Keratinocyte (primary cell): ENCODE data around the gene AXIN1. TPM values are rescaled to one million over a fixed set of nuclear protein-coding genes. Genes with fewer than 3 reads are reported as not detected.

Experiments used
- DNase-seq: peaks from one replicate; pipeline ENCODE4 v3.0.0-alpha.2; 2011; ENCODE audit warnings: low read depth, missing footprints, low spot score
- FAIRE-seq: peaks from 2 replicates; lab custom pipeline; 2011; peaks lifted over from hg19 to GRCh38; lab: Jason Lieb, UNC
- H2AFZ ChIP-seq: 2 replicates; pipeline ENCODE4 v1.6.0; 2012; ENCODE audit warnings: low read length, control low read depth, inconsistent platforms; ENCODE audit not compliant: control insufficient read depth
- H3K27ac ChIP-seq: 2 replicates; pipeline ENCODE4 v1.5.1; 2011; ENCODE audit warnings: low read length; ENCODE audit not compliant: control insufficient read depth, insufficient read depth
- H3K27me3 ChIP-seq: 3 replicates; pipeline ENCODE4 v1.6.0; 2011; ENCODE audit warnings: low read length; ENCODE audit not compliant: control insufficient read depth, insufficient read depth; ENCODE audit errors: extremely low read depth
- H3K36me3 ChIP-seq, 2 experiments: 2 replicates in 1 of 2; 3 replicates in 1 of 2; pipeline ENCODE4 v1.5.1; 2011; ENCODE audit warnings: low read length in 2 of 2, mild to moderate bottlenecking in 1 of 2; ENCODE audit not compliant: control insufficient read depth in 2 of 2, insufficient read depth in 2 of 2; ENCODE audit errors: extremely low read depth in 1 of 2
- H3K4me1 ChIP-seq: 3 replicates; pipeline ENCODE4 v1.5.1; 2011; ENCODE audit warnings: low read length; ENCODE audit not compliant: control insufficient read depth, insufficient read depth; ENCODE audit errors: extremely low read depth
- H3K4me2 ChIP-seq: 3 replicates; pipeline ENCODE4 v1.6.0; 2011; ENCODE audit warnings: low read depth, low read length; ENCODE audit not compliant: control insufficient read depth, insufficient read depth; ENCODE audit errors: extremely low read depth
- H3K4me3 ChIP-seq, 3 experiments: fragments of 200-600 bp in 1 of 3; sonication (generic) in 1 of 3; 2 replicates in 2 of 3; 3 replicates in 1 of 3; pipeline ENCODE4 v1.5.1; 2011 to 2016; ENCODE audit warnings: low read length in 3 of 3, mild to moderate bottlenecking in 3 of 3, control low read depth in 2 of 3, inconsistent platforms in 1 of 3, low read depth in 1 of 3, mixed read lengths in 1 of 3, mixed run types in 1 of 3, moderate library complexity in 1 of 3; ENCODE audit not compliant: control insufficient read depth in 2 of 3, insufficient read depth in 2 of 3; ENCODE audit errors: extremely low read depth in 1 of 3
- H3K79me2 ChIP-seq: 2 replicates; pipeline ENCODE4 v1.6.0; 2012; ENCODE audit warnings: low read length; ENCODE audit not compliant: control insufficient read depth, insufficient read depth
- H3K9ac ChIP-seq: 3 replicates; pipeline ENCODE4 v1.6.0; 2011; ENCODE audit warnings: low read length; ENCODE audit not compliant: control insufficient read depth, insufficient read depth; ENCODE audit errors: extremely low read depth
- H3K9me1 ChIP-seq: 3 replicates; pipeline ENCODE4 v1.6.0; 2011; ENCODE audit warnings: low read length; ENCODE audit not compliant: control insufficient read depth, insufficient read depth; ENCODE audit errors: extremely low read depth
- H3K9me3 ChIP-seq: 2 replicates; pipeline ENCODE4 v1.5.1; 2012; ENCODE audit warnings: low read depth, low read length; ENCODE audit not compliant: control insufficient read depth
- H4K20me1 ChIP-seq: 3 replicates; pipeline ENCODE4 v1.6.0; 2011; ENCODE audit warnings: low read length; ENCODE audit not compliant: control insufficient read depth, insufficient read depth; ENCODE audit errors: extremely low read depth
- EZH2 ChIP-seq: IDR thresholded peaks from one replicate; pipeline ENCODE4 v1.6.1; 2012; ENCODE audit warnings: inconsistent platforms, mild to moderate bottlenecking, low read length, moderate library complexity
- dilution Hi-C: fragments of 300-500 bp; cut with MboI; formaldehyde crosslinking; loops from one replicate; pipeline ENCODE4 v1.7.0; 2020; ENCODE audit warnings: low sequenced_read_pairs; ENCODE audit not compliant: extremely low pct_ligation_motif_present
- polyA plus RNA-seq, 5 experiments: library from polyadenylated mRNA; depleted of rRNA in 3 of 5; stranded (reverse) in 3 of 5; stranded (forward) in 1 of 5; unstranded in 1 of 5; fragments of >200 nt; gene quantifications; 1 replicate in 1 of 5; 2 replicates in 3 of 5; 3 replicates in 1 of 5; pipeline versions ENCODE4 v1.2.1 to v1.2.3, GENCODE V29; 2011 to 2012; ENCODE audit warnings: missing spikeins in 2 of 5, low read depth in 1 of 5, low replicate concordance in 1 of 5
- TF ChIP-seq, protein P1 (sequence below), 3 experiments: IDR thresholded peaks in 1 of 3; conservative IDR thresholded peaks in 1 of 3; optimal IDR thresholded peaks in 1 of 3; 2 replicates in 2 of 3; 3 replicates in 1 of 3; pipeline versions ENCODE3 to v1.5.1; 2011; ENCODE audit warnings: low read length in 3 of 3, mild to moderate bottlenecking in 3 of 3, moderate library complexity in 2 of 3, control low read depth in 1 of 3, inconsistent platforms in 1 of 3; ENCODE audit not compliant: insufficient read depth in 2 of 3; ENCODE audit errors: extremely low read depth in 1 of 3

Gene AXIN1
- polyA plus RNA-seq, 1 donor (not counting 4 experiments of a cell fraction or from before 2014, with no cell fraction given) = 8.8 TPM

- Histone ChIP-seq H3K9me1 (no peaks in the 10 kb centered on the region), H3K9me3 (no peaks in the 10 kb centered on the region), H3K4me3 (no peak overlapping the region), H4K20me1 (no peaks in the 10 kb centered on the region), H3K79me2 (peaks cover 2% of the 10 kb centered on the region), H3K4me2 (no peak overlapping the region), H3K27me3 (no peaks in the 10 kb centered on the region), H2AFZ (no peak overlapping the region), H3K36me3 (peaks cover 0 to 2% of the 10 kb centered on the region in 2 experiments), H3K27ac (no peak overlapping the region), H3K9ac (no peak overlapping the region), H3K4me1 (no peaks in the 10 kb centered on the region)
- dilution Hi-C loops = no loop called here
- DNase-seq (no peak), FAIRE-seq (no peak)
- TF ChIP-seq, protein P1, sequence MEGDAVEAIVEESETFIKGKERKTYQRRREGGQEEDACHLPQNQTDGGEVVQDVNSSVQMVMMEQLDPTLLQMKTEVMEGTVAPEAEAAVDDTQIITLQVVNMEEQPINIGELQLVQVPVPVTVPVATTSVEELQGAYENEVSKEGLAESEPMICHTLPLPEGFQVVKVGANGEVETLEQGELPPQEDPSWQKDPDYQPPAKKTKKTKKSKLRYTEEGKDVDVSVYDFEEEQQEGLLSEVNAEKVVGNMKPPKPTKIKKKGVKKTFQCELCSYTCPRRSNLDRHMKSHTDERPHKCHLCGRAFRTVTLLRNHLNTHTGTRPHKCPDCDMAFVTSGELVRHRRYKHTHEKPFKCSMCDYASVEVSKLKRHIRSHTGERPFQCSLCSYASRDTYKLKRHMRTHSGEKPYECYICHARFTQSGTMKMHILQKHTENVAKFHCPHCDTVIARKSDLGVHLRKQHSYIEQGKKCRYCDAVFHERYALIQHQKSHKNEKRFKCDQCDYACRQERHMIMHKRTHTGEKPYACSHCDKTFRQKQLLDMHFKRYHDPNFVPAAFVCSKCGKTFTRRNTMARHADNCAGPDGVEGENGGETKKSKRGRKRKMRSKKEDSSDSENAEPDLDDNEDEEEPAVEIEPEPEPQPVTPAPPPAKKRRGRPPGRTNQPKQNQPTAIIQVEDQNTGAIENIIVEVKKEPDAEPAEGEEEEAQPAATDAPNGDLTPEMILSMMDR (optimal IDR thresholded peaks at IDR 0.05 in 1 of 3, IDR thresholded peaks at IDR 0.05 in 1 of 3, conservative IDR thresholded peaks at IDR 0.05 in 1 of 3; ENCODE audit: extremely low read depth in 1 of 3, insufficient read depth in 2 of 3, low read length in 3 of 3) = no peak
- TF ChIP-seq EZH2 = no peak
These were observed 109.2 kb downstream of the AXIN1 start for GRCh38 chr16:243348-243747.

DNA sequence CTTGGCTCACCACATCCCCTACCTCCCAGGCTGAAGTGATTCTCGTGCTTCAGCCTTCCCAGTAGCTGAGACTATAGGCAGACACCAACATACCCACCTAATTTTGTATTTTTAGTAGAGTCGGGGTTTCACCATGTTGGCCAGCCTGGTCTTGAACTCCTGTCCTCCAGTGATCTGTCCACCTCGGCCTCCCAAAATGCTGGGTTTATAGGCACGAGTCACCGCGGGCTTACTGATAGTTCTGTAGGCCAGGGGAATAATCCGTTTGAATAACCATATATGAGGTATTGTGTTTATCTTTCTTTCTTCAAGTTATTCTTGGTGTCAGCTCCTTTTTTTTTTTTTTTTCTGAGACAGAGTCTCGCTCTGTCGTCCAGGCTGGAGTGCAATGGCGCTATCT lies 110.2 kb downstream of the AXIN1 start:
- Histone ChIP-seq H3K9me1 (no peaks in the 10 kb centered on the region), H4K20me1 (no peaks in the 10 kb centered on the region), H3K4me3 (no peak overlapping the region), H3K9ac (no peak overlapping the region), H3K27me3 (no peaks in the 10 kb centered on the region), H3K79me2 (peaks cover 2% of the 10 kb centered on the region), H3K27ac (no peak overlapping the region), H3K4me1 (no peaks in the 10 kb centered on the region), H2AFZ (no peak overlapping the region), H3K4me2 (no peak overlapping the region), H3K36me3 (peaks cover 0 to 3% of the 10 kb centered on the region in 2 experiments), H3K9me3 (no peaks in the 10 kb centered on the region)
- dilution Hi-C loops = no loop called here
- TF ChIP-seq EZH2 = no peak
- DNase-seq (no peak), FAIRE-seq (no peak)

DNA sequence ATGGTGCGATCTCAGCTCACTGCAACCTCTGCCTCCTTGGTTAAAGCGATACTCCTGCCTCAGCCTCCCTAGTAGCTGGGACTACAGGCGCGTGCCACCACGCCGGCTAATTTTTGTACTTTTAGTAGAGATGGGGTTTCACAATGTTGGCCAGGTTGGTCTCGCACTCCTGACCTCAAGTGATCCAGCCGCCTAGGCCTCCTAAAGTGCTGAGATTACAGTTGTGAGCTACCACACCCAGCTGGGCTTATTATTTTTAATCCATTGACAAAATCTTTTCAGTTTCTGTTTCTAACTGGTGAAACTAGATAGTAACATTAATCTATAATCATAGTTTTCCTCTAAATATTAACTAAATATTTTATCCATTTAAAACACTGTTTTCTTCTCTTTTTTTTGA lies 112.0 kb downstream of the AXIN1 start:
- H3K79me2 ChIP-seq = peaks cover 2% of the 10 kb centered on the region
- H2AFZ ChIP-seq = no peak overlapping the region
- H4K20me1 ChIP-seq = no peaks in the 10 kb centered on the region
- H3K9ac ChIP-seq = no peak overlapping the region
- peaks cover 0 to 3% of the 10 kb centered on the region in 2 experiments for H3K36me3 ChIP-seq
- H3K4me2 ChIP-seq = no peak overlapping the region
- no peak for TF ChIP-seq EZH2
- TF ChIP-seq, protein P1 (optimal IDR thresholded peaks at IDR 0.05 in 1 of 3, IDR thresholded peaks at IDR 0.05 in 1 of 3, conservative IDR thresholded peaks at IDR 0.05 in 1 of 3; ENCODE audit: extremely low read depth in 1 of 3, insufficient read depth in 2 of 3, low read length in 3 of 3) = no peak
- no peak overlapping the region for H3K4me3 ChIP-seq
- FAIRE-seq = no peak
- no peaks in the 10 kb centered on the region for H3K27me3 ChIP-seq
- H3K27ac ChIP-seq = no peak overlapping the region
- dilution Hi-C loops = no loop called here
- DNase-seq = no peak
- no peaks in the 10 kb centered on the region for H3K9me1 ChIP-seq
- no peaks in the 10 kb centered on the region for H3K9me3 ChIP-seq
- H3K4me1 ChIP-seq = no peaks in the 10 kb centered on the region
